ENCODE results near the gene KLF5. TPM values are rescaled to one million over a fixed set of nuclear protein-coding genes. Genes with fewer than 3 reads are reported as not detected.

Gene KLF5
- total RNA-seq, 1 experiment from 2014 or later: 65.9 TPM

DNA sequence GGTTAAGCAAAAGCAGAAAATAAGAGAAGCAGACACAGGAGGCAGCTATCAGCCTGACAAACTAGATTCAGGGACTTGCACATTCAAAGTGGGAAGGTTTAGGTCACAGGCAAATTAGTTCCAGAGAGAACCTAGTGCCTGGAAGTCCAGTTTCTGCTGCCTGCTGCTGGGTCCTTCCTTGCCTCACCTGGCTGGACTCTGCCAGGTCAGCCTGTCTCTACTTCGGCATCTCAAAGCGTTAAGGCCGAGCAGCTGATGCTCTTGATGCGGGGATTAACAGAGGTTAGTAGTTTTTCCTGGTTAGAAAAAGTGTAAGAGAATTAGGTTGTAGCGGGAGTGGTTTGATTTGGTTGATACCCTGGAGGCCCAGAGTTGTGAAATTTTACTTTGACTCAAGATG is 52.0 kb downstream of the KLF5 start:
- H3K4me2 ChIP-seq: peak overlapping the region; percentile 18; the same call in 1 of the 2 replicates
- peak overlapping the region; percentile 32; the same call in 1 of the 2 replicates for H3K27ac ChIP-seq
- POLR2A ChIA-PET (ENCODE audit: unreplicated experiment): no interaction called here
- TF ChIP-seq EZH2 (IDR thresholded peaks at IDR 0.05; ENCODE audit: low read depth): no peak
- TF ChIP-seq, protein P1, sequence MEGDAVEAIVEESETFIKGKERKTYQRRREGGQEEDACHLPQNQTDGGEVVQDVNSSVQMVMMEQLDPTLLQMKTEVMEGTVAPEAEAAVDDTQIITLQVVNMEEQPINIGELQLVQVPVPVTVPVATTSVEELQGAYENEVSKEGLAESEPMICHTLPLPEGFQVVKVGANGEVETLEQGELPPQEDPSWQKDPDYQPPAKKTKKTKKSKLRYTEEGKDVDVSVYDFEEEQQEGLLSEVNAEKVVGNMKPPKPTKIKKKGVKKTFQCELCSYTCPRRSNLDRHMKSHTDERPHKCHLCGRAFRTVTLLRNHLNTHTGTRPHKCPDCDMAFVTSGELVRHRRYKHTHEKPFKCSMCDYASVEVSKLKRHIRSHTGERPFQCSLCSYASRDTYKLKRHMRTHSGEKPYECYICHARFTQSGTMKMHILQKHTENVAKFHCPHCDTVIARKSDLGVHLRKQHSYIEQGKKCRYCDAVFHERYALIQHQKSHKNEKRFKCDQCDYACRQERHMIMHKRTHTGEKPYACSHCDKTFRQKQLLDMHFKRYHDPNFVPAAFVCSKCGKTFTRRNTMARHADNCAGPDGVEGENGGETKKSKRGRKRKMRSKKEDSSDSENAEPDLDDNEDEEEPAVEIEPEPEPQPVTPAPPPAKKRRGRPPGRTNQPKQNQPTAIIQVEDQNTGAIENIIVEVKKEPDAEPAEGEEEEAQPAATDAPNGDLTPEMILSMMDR (conservative IDR thresholded peaks at IDR 0.05): no peak
- DNase-seq: no peak
- peaks cover 8% of the 10 kb centered on the region; the same call in 1 of the 2 replicates for H3F3A ChIP-seq (ENCODE audit: insufficient read depth, low read depth)
- CTCF ChIA-PET: no interaction called here
- H3K27me3 ChIP-seq (ENCODE audit: insufficient read depth, low read depth): no peaks in the 10 kb centered on the region
- H3K4me1 ChIP-seq (replicated peaks; ENCODE audit: insufficient read depth): peaks cover 29% of the 10 kb centered on the region
- H2AFZ ChIP-seq: peak overlapping the region; percentile 48; the same call in 1 of the 2 replicates
- no peaks in the 10 kb centered on the region for H4K20me1 ChIP-seq (ENCODE audit: insufficient read depth)
- no peaks in the 10 kb centered on the region for H3K9me3 ChIP-seq (ENCODE audit: insufficient read depth, low read depth)
- intact Hi-C loops (cut with micrococcal nuclease; ENCODE audit: unreplicated experiment): no loop called here
- H3K36me3 ChIP-seq (ENCODE audit: low read depth): no peaks in the 10 kb centered on the region
- no peak overlapping the region for H3K4me3 ChIP-seq
- H3K79me2 ChIP-seq (ENCODE audit: low read depth): no peaks in the 10 kb centered on the region
- BruUV-seq (replicated peaks): no TSS peak
- H3K9me2 ChIP-seq (ENCODE audit: insufficient read depth): no peaks in the 10 kb centered on the region

DNA sequence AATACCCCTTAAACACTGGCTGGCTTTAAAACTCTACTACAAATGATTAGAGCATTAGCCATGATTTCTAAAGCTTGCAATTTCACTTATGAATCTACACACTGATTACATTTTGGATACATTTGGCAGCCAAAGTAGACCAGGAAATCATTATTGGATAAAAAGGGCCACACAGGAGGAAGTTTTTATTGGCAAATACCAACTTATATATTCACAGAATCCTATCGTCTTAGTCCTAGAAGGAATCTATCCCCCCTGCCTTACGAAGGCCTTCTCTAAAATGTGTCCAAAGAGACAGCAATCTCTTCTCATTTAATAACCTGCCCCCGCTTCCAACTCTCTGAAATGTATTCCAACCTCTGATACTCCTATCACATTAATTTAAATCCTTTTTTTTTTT is 52.5 kb downstream of the KLF5 start:
- Histone ChIP-seq H3K79me2 (ENCODE audit: low read depth) (no peaks in the 10 kb centered on the region), H3K9me2 (ENCODE audit: insufficient read depth) (no peaks in the 10 kb centered on the region), H3K36me3 (ENCODE audit: low read depth) (no peaks in the 10 kb centered on the region), H3F3A (ENCODE audit: insufficient read depth, low read depth) (peaks cover 8% of the 10 kb centered on the region; the same call in 1 of the 2 replicates), H3K27ac (peak overlapping the region; percentile 32; the same call in 1 of the 2 replicates), H3K9me3 (ENCODE audit: insufficient read depth, low read depth) (no peaks in the 10 kb centered on the region), H3K27me3 (ENCODE audit: insufficient read depth, low read depth) (no peaks in the 10 kb centered on the region), H3K4me2 (peak overlapping the region; percentile 18; the same call in 1 of the 2 replicates), H2AFZ (peak overlapping the region; percentile 48; the same call in 1 of the 2 replicates), H3K4me3 (no peak overlapping the region), H4K20me1 (ENCODE audit: insufficient read depth) (no peaks in the 10 kb centered on the region), H3K4me1 (replicated peaks; ENCODE audit: insufficient read depth) (peaks cover 27% of the 10 kb centered on the region)
- ChIA-PET CTCF (no interaction called here), POLR2A (ENCODE audit: unreplicated experiment) (no interaction called here)
- intact Hi-C loops (cut with micrococcal nuclease; ENCODE audit: unreplicated experiment): no loop called here
- no TSS peak for BruUV-seq (replicated peaks)
- no peak for DNase-seq
- TF ChIP-seq, protein P1 (conservative IDR thresholded peaks at IDR 0.05): no peak
- TF ChIP-seq EZH2 (IDR thresholded peaks at IDR 0.05; ENCODE audit: low read depth): no peak

DNA sequence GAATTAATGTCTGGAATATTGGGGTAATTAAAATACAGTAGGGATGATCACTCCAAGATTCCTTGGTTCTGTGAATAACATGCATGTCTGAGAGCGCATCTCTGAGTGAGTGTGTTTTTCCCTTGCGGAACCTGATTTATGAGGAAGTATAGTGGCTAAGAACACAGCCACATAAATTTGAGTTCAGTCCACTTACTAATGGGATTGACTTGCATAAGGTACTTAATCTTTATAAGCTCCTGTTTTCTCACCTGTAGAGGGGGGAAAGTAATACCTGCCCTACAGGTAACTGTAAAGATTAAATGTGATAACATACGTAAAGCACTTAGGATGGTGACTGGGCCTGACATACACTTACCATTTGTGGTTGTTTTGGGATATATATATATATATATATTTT is 60.8 kb downstream of the KLF5 start:
- POLR2A ChIA-PET (ENCODE audit: unreplicated experiment): no interaction called here
- Histone ChIP-seq H3K36me3 (ENCODE audit: low read depth) (no peaks in the 10 kb centered on the region), H3K4me1 (replicated peaks; ENCODE audit: insufficient read depth) (no peaks in the 10 kb centered on the region), H3K79me2 (ENCODE audit: low read depth) (no peaks in the 10 kb centered on the region), H3K4me2 (no peak overlapping the region), H4K20me1 (ENCODE audit: insufficient read depth) (no peaks in the 10 kb centered on the region), H3K4me3 (no peak overlapping the region), H3K27ac (no peak overlapping the region), H2AFZ (no peak overlapping the region), H3F3A (ENCODE audit: insufficient read depth, low read depth) (peaks cover 3% of the 10 kb centered on the region; the same call in 1 of the 2 replicates), H3K27me3 (ENCODE audit: insufficient read depth, low read depth) (no peaks in the 10 kb centered on the region), H3K9me3 (ENCODE audit: insufficient read depth, low read depth) (no peaks in the 10 kb centered on the region), H3K9me2 (ENCODE audit: insufficient read depth) (no peaks in the 10 kb centered on the region)
- CTCF ChIA-PET: no interaction called here
- intact Hi-C loops (cut with micrococcal nuclease; ENCODE audit: unreplicated experiment): no loop called here
- BruUV-seq (replicated peaks): no TSS peak
- TF ChIP-seq EZH2 (IDR thresholded peaks at IDR 0.05; ENCODE audit: low read depth): no peak
- TF ChIP-seq, protein P1 (conservative IDR thresholded peaks at IDR 0.05): no peak
- no peak for DNase-seq
